Measurements from ENCODE around the gene KRTAP12-1.

DNA sequence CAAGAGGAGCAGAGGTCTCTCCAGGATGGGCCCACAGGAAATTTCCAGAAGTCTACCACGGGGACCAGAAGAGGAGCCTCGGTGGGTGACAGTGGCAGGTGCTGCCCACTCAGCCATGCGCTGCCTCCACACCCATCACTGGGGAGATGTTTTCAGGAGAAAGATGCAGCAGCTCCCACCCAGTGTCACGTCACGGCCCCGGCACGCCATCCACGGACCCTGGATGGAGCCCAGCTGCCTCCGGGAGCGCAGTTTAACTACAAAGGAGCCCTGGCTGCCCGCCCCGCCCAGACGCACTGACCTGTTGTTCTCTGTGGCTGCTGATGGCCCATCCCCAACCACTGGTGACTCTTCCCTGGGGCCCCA is 22.7 kb upstream of the KRTAP12-1 start:
- TF ChIP-seq CTCF (IDR thresholded peaks at IDR 0.05) (no peak), POLR2A (IDR thresholded peaks at IDR 0.05) (no peak)

All from heart left ventricle (tissue), 13 donors.